Ishikawa (cell line): ENCODE measurements around the gene NPLOC4.

ENCODE experiments used
- CEBPB ChIP-seq: IDR thresholded peaks from 2 replicates; pipeline ENCODE4 v1.6.1; 2012
- CREB1 ChIP-seq: IDR thresholded peaks from 2 replicates; pipeline ENCODE4 v1.6.1; 2012; ENCODE audit warnings: low read depth
- EGR1 ChIP-seq: IDR thresholded peaks from 2 replicates; pipeline ENCODE4 v1.6.1; 2012
- EP300 ChIP-seq: IDR thresholded peaks from 2 replicates; pipeline ENCODE4 v1.6.1; 2012; ENCODE audit warnings: borderline replicate concordance
- NFIC ChIP-seq: IDR thresholded peaks from 2 replicates; pipeline ENCODE4 v1.6.1; 2012
- RAD21 ChIP-seq: IDR thresholded peaks from 2 replicates; pipeline ENCODE4 v1.6.1; 2012; ENCODE audit warnings: low read depth
- TAF1 ChIP-seq: IDR thresholded peaks from 2 replicates; pipeline ENCODE4 v1.6.1; 2012; ENCODE audit warnings: low read depth, mild to moderate bottlenecking
- TEAD4 ChIP-seq: IDR thresholded peaks from 2 replicates; pipeline ENCODE4 v1.6.1; 2012
- YY1 ChIP-seq: IDR thresholded peaks from 2 replicates; pipeline ENCODE4 v1.6.1; 2012; ENCODE audit warnings: low read depth
- TF ChIP-seq, protein P1 (sequence below): IDR thresholded peaks from 2 replicates; pipeline ENCODE4 v1.6.1; 2012; ENCODE audit warnings: low read depth, mild to moderate bottlenecking
- TF ChIP-seq, protein P2 (sequence below): IDR thresholded peaks from 2 replicates; pipeline ENCODE4 v1.6.1; 2012

DNA sequence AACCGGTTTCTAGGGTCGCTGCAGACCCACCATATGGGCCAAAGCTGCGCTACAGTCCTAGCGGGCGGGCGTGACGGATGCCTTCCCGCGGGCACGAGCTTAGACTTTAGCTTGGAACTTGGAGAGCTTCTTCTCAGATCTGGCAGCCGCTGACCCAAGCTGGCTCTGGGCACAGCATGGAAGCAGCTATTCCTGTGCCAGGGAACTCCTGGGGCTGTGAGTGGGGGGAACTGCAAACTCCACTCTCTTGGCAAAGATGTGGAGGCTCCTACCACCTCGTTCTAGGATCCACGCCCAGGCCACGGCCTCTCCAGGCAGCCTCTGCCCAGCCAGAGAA, 93.6 kb downstream of the NPLOC4 start:
- TF ChIP-seq CREB1 (no peak), RAD21 (no peak), NFIC (no peak), TEAD4 (no peak), CEBPB (no peak), EP300 (no peak), YY1 (no peak), TAF1 (no peak), EGR1 (no peak)
- TF ChIP-seq, protein P1, sequence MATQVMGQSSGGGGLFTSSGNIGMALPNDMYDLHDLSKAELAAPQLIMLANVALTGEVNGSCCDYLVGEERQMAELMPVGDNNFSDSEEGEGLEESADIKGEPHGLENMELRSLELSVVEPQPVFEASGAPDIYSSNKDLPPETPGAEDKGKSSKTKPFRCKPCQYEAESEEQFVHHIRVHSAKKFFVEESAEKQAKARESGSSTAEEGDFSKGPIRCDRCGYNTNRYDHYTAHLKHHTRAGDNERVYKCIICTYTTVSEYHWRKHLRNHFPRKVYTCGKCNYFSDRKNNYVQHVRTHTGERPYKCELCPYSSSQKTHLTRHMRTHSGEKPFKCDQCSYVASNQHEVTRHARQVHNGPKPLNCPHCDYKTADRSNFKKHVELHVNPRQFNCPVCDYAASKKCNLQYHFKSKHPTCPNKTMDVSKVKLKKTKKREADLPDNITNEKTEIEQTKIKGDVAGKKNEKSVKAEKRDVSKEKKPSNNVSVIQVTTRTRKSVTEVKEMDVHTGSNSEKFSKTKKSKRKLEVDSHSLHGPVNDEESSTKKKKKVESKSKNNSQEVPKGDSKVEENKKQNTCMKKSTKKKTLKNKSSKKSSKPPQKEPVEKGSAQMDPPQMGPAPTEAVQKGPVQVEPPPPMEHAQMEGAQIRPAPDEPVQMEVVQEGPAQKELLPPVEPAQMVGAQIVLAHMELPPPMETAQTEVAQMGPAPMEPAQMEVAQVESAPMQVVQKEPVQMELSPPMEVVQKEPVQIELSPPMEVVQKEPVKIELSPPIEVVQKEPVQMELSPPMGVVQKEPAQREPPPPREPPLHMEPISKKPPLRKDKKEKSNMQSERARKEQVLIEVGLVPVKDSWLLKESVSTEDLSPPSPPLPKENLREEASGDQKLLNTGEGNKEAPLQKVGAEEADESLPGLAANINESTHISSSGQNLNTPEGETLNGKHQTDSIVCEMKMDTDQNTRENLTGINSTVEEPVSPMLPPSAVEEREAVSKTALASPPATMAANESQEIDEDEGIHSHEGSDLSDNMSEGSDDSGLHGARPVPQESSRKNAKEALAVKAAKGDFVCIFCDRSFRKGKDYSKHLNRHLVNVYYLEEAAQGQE, result no peak
- TF ChIP-seq, protein P2, sequence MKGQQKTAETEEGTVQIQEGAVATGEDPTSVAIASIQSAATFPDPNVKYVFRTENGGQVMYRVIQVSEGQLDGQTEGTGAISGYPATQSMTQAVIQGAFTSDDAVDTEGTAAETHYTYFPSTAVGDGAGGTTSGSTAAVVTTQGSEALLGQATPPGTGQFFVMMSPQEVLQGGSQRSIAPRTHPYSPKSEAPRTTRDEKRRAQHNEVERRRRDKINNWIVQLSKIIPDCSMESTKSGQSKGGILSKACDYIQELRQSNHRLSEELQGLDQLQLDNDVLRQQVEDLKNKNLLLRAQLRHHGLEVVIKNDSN, result no peak
